Common myeloid progenitor, CD34-positive (primary cell): ENCODE data around the gene AIFM3.
A peak's percentile ranks its signal among the peaks of the same experiment; 100 is the strongest.

ENCODE experiments used
- CTCF ChIA-PET: fragments of 350-600 bp; sonication (Branson Sonifier 250); formaldehyde crosslinking; loops from one replicate; lab custom pipeline; 2021; ENCODE audit warnings: antibody characterized with exemption; lab: Charles Lee
- POLR2A ChIA-PET: fragments of 350-600 bp; sonication (Branson Sonifier 250); formaldehyde crosslinking; loops from one replicate; lab custom pipeline; 2021; ENCODE audit warnings: antibody characterized with exemption; lab: Charles Lee
- DNase-seq, 3 donors: peaks; one replicate each; pipeline versions ENCODE4 v3.0.0 to v3.0.0-alpha.2; 2013
- H3K27ac ChIP-seq, 2 experiments: 1 replicate in 1 of 2; 2 replicates in 1 of 2; pipeline ENCODE4 v1.7.0; 2013; ENCODE audit warnings: inconsistent platforms in 2 of 2, low read length in 2 of 2, mild to moderate bottlenecking in 2 of 2, low read depth in 1 of 2, moderate library complexity in 1 of 2; ENCODE audit not compliant: severe bottlenecking in 2 of 2, insufficient read depth in 1 of 2, poor library complexity in 1 of 2
- H3K27me3 ChIP-seq, 5 experiments: replicated peaks in 2 of 5; 1 replicate in 3 of 5; 2 replicates in 2 of 5; pipeline versions ENCODE4 v1.6.1 to v1.7.0; 2013; ENCODE audit warnings: low read length in 4 of 5, mild to moderate bottlenecking in 2 of 5, moderate library complexity in 2 of 5, inconsistent platforms in 1 of 5; ENCODE audit not compliant: insufficient read depth in 5 of 5, control insufficient read depth in 4 of 5
- H3K36me3 ChIP-seq, 4 experiments: 1 replicate in 2 of 4; 2 replicates in 2 of 4; pipeline versions ENCODE4 v1.6.1 to v1.7.0; 2013; ENCODE audit warnings: low read length in 3 of 4, control low read depth in 1 of 4, mild to moderate bottlenecking in 1 of 4; ENCODE audit not compliant: control insufficient read depth in 4 of 4, insufficient read depth in 4 of 4
- H3K4me1 ChIP-seq, 4 experiments: 1 replicate in 3 of 4; 2 replicates in 1 of 4; pipeline versions ENCODE4 v1.6.1 to v1.7.1; 2013; ENCODE audit warnings: low read length in 3 of 4, mild to moderate bottlenecking in 3 of 4, control low read depth in 1 of 4, inconsistent platforms in 1 of 4, moderate library complexity in 1 of 4; ENCODE audit not compliant: control insufficient read depth in 4 of 4, insufficient read depth in 4 of 4; ENCODE audit errors: control extremely low read depth in 1 of 4
- H3K4me3 ChIP-seq, 7 experiments: 1 replicate in 4 of 7; 2 replicates in 3 of 7; pipeline versions ENCODE4 v1.5.1 to v1.7.0; 2013; ENCODE audit warnings: mild to moderate bottlenecking in 7 of 7, low read length in 6 of 7, moderate library complexity in 6 of 7, inconsistent platforms in 2 of 7, low read depth in 2 of 7, control low read depth in 1 of 7; ENCODE audit not compliant: insufficient read depth in 4 of 7, control insufficient read depth in 1 of 7; ENCODE audit errors: extremely low read depth in 1 of 7
- H3K9me3 ChIP-seq, 5 experiments: 1 replicate in 4 of 5; 2 replicates in 1 of 5; pipeline versions ENCODE4 v1.6.1 to v1.7.1; 2013; ENCODE audit warnings: low read length in 4 of 5, mild to moderate bottlenecking in 2 of 5, inconsistent platforms in 1 of 5, low read depth in 1 of 5, moderate library complexity in 1 of 5; ENCODE audit not compliant: control insufficient read depth in 4 of 5, insufficient read depth in 2 of 5; ENCODE audit errors: control extremely low read depth in 1 of 5
- WGBS: methylation state at CpG from one replicate; pipeline ENCODE4 v1.1.5; 2013; ENCODE audit not compliant: insufficient coverage; 5-methylcytosine and 5-hydroxymethylcytosine counted together

AIFM3 gene

DNA sequence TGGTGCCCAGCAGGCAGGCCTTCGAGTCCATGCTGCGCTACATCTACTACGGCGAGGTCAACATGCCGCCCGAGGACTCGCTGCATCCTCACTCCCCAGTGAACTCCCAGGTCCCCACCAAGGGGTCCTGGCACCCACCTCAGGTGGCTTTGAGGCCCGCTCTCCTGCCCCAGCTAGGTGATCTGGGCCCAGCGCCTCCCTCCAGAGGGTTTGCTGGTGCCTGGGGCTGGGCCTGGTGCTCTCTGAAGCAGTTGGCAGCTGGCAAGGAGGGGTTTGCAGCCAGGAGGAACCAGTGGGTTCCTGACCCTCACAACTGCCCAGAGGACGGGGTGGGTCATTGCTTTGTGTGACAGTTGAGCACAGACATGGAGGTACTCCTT, 29.0 kb downstream of the AIFM3 start:
- Histone ChIP-seq H3K27ac (no peak overlapping the region), H3K36me3 (peaks cover 2 to 86% (median 54%) of the 10 kb centered on the region in 4 experiments), H3K9me3 (no peaks in the 10 kb centered on the region), H3K27me3 (no peaks in the 10 kb centered on the region), H3K4me1 (peaks cover 0 to 14% (median 13%) of the 10 kb centered on the region in 4 experiments), H3K4me3 (no peak overlapping the region)
- no peak for DNase-seq
- ChIA-PET CTCF (no interaction called here), POLR2A (no interaction called here)
- WGBS, result 100% methylated on average over 8 of the region's 10 CpGs

GRCh38 chr22:20996598-20997535, 29.8 kb downstream of the AIFM3 start:
- Histone ChIP-seq H3K36me3 (peaks cover 2 to 78% (median 48%) of the 10 kb centered on the region in 4 experiments), H3K4me3 (no peak overlapping the region), H3K9me3 (no peaks in the 10 kb centered on the region), H3K4me1 (peaks cover 0 to 22% (median 20%) of the 10 kb centered on the region in 4 experiments), H3K27me3 (no peaks in the 10 kb centered on the region), H3K27ac (no peak overlapping the region)
- CTCF ChIA-PET, result interaction anchor here (0.8 kb wide), 1 partner anchor 111 kb away, joined by 3 read pairs; no protein-coding TSS in a partner anchor
- 97% methylated on average over 23 of the region's 27 CpGs for WGBS
- DNase-seq, result no peak
- POLR2A ChIA-PET, result no interaction called here

- peaks cover 0 to 23% (median 21%) of the 10 kb centered on the region in 4 experiments for H3K4me1 ChIP-seq
- no peaks in the 10 kb centered on the region for H3K27me3 ChIP-seq
- no peak for DNase-seq
- POLR2A ChIA-PET, result no interaction called here
- no peak overlapping the region for H3K4me3 ChIP-seq
- 94% methylated on average over 7 of the region's 13 CpGs for WGBS
- CTCF ChIA-PET, result interaction anchor here (0.8 kb wide), 1 partner anchor 112 kb away, joined by 3 read pairs; no protein-coding TSS in a partner anchor
- peaks cover 2 to 70% (median 43%) of the 10 kb centered on the region in 4 experiments for H3K36me3 ChIP-seq
- no peak overlapping the region for H3K27ac ChIP-seq
- no peaks in the 10 kb centered on the region for H3K9me3 ChIP-seq
Observed at GRCh38 chr22:20997536-20998257, 30.6 kb downstream of the AIFM3 start.

- 79% methylated on average over 4 of the region's 7 CpGs for WGBS
- ChIA-PET CTCF (interaction anchor here (2.1 kb wide), 1 partner anchor 8 kb away, joined by 7 read pairs; no protein-coding TSS in a partner anchor), POLR2A (interaction anchor here (0.8 kb wide), 1 partner anchor 17 kb away, joined by 3 read pairs; the partner anchor contains the start of gene LZTR1)
- H3K9me3 ChIP-seq, result no peaks in the 10 kb centered on the region
- peak overlapping the region in 1 of 2 experiments; percentile 3 for H3K27ac ChIP-seq
- H3K36me3 ChIP-seq, result peaks cover 2 to 64% (median 37%) of the 10 kb centered on the region in 4 experiments
- DNase-seq, result no peak
- no peak overlapping the region for H3K4me3 ChIP-seq
- H3K4me1 ChIP-seq, result peaks cover 4 to 33% (median 31%) of the 10 kb centered on the region in 4 experiments
- H3K27me3 ChIP-seq, result no peaks in the 10 kb centered on the region
Observed at GRCh38 chr22:20998411-20999336, 31.6 kb downstream of the AIFM3 start.

GRCh38 chr22:20999350-21000206, 32.5 kb downstream of the AIFM3 start:
- POLR2A ChIA-PET, result interaction anchor here (0.8 kb wide), 1 partner anchor 18 kb away, joined by 3 read pairs; the partner anchor contains the start of gene LZTR1
- H3K4me1 ChIP-seq, result peaks cover 4 to 35% (median 32%) of the 10 kb centered on the region in 4 experiments
- WGBS, result 93% methylated on average over 25 of the region's 27 CpGs

More at GRCh38 chr22:20999350-21000206, 32.5 kb downstream of the AIFM3 start:
- DNase-seq, result no peak
- CTCF ChIA-PET, result interaction anchor here (0.6 to 2.1 kb wide), 2 partner anchors 9 to 90 kb away, joined by 3 to 7 read pairs; no protein-coding TSS in a partner anchor
- peaks cover 2 to 56% (median 35%) of the 10 kb centered on the region in 4 experiments for H3K36me3 ChIP-seq
- no peaks in the 10 kb centered on the region for H3K27me3 ChIP-seq
- H3K4me3 ChIP-seq, result peak overlapping the region in 1 of 7 experiments; percentile 69
- H3K9me3 ChIP-seq, result no peaks in the 10 kb centered on the region
- H3K27ac ChIP-seq, result peak overlapping the region in 1 of 2 experiments; percentile 98
